IPS DF 19.7 (cell line): ENCODE data around the gene ADM.

ENCODE experiments used
- DNase-seq: peaks from one replicate; pipeline ENCODE4 v3.0.0-alpha.2; 2013; ENCODE audit warnings: low read depth, low spot score

ADM gene

DNA sequence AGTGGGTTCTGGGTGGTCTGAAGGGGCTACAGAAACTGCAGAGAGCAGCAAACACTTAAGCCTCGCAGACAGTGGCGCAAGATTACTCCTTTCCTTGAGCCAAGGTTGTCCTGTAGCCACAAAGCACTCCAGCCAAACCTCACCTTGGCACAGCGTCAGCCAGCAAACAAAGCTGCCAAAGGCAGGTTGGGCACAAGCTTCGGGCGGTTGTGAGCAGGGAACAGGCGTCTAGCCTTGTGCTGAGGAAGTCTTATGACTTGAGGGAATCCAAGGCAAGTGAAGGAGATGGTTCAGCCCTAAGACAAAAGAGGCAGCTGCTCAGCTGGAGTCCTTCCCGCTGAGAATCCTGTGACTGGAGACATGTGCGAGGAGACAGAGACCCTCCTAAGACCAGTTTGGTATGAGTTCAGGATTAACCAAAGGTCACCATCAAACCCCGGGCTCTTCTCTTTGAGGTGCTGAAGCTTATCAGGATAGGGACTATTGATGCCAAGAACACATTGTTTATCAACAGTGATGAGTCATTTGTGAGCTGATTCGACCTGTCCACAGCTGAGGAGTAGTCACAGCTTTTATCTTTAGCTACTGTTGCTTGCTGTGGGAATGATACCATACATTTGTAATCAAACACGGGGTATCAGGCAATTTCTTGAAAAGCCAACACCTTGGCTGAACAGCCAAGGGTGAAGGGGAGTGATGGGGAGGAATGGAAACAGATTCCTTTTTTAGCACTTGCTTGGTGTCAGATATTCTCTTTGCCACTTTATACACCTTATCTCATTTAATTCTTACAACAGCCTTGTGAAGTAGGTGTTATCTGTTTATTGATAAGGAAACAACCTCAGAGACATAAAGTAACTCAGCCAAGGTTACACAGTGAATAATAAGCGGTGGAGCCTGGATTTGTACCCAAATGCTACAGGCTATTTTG, 4.6 kb downstream of the ADM start:
- no peak for DNase-seq

DNA sequence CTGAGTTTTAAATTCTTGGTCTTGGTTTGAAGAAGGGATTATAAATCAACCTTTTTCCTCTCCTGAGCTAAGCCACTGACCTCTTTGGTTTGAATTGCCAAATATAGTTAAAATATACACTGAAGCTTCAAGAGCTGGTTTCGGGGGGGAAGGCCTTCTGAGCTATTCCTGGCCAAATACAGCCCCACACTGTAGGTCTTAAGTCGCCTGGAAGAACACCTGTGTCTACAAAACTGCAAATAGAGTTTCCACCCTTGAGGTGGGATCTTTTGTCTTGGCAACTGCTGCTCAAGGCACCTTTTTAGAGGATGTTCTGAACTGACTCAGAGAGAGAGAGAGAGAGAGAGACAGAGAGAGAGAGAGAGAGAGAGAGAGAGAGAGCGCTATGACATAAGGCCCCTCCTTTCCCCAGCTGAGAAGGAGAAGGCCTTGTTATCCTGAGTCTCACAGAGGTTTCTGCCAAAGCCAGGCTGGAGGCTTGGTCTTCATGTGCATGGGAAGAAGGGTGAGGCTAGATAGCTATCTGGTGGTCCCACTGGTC, 5.5 kb downstream of the ADM start:
- DNase-seq, result no peak

DNA sequence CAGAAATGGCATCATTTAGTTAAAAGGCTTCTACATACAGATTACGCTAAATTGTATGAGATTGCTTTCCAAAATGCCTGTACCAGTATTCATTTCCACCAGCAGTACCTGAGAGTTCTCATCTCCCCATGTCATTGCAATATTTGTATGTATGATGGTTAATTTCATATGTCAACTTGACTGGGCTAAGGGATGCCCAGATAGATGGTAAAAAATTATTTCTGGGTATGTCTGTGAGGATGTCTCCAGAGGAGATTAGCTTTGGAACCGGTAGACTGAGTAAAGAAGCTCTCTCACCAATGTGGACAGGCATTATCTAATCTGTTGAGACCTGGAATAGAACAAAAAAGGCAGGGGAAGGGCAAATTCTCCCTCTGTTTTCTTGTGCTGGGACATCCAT, 6.9 kb downstream of the ADM start:
- DNase-seq, result no peak

GRCh38 chr11:10314199-10315072, 9.6 kb downstream of the ADM start:
- no peak for DNase-seq

DNA sequence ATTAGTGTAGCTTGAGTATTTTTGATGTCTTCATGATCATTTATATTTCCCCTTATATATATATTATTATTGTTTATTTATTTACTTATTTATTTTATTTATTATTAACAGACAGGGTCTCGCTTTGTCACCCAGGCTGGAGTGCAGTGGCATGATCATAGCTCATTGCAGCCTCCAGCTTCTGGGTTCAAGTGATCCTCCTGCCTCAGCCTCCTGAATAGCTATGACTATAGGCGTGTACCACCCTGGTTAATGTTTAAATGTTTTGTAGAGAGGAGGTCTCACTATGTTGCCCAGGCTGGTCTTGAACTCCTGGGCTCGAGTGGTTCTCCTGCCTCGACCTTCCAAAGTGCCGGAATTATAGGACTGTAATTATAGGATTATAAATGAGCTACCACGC, 10.2 kb downstream of the ADM start:
- no peak for DNase-seq

- no peak for DNase-seq
Measured at GRCh38 chr11:10317151-10317755, 12.4 kb downstream of the ADM start.

DNA sequence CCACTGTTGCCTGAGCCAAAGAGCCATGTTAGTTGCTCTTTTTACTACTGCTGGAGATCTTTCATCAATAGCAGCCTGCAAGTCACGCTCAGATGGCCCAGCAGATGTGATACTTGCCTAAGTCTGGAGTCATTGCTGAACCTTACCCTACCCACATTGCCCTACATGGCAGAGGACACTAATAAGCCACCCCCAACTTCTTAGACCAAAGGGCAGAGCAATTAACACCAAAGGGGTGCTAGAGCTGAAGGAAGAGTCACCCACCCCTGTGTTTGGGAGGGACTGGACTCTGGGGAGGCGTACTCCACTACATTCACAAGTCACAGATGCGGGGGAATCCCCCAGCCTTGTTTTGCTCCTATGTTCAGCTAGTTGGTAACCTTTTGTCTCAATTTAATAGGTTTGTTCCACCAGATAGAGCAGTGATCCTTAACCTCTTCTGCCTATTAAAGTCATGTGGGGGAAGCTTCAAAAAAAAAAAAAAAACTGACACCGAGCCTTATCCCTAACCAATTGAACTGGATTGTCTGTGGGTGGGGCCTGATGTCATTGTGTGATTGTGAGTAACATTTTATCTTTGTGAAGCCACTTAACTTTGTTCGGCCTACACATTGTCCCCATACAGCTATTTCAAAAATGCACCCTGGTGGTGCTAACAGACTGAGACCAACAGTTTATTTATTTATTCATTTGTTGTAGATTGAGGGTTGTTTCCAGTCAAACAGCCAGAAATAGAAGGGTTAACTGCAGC, 13.1 kb downstream of the ADM start:
- no peak for DNase-seq

GRCh38 chr11:10318527-10318802, 13.6 kb downstream of the ADM start:
- DNase-seq, result no peak

DNA sequence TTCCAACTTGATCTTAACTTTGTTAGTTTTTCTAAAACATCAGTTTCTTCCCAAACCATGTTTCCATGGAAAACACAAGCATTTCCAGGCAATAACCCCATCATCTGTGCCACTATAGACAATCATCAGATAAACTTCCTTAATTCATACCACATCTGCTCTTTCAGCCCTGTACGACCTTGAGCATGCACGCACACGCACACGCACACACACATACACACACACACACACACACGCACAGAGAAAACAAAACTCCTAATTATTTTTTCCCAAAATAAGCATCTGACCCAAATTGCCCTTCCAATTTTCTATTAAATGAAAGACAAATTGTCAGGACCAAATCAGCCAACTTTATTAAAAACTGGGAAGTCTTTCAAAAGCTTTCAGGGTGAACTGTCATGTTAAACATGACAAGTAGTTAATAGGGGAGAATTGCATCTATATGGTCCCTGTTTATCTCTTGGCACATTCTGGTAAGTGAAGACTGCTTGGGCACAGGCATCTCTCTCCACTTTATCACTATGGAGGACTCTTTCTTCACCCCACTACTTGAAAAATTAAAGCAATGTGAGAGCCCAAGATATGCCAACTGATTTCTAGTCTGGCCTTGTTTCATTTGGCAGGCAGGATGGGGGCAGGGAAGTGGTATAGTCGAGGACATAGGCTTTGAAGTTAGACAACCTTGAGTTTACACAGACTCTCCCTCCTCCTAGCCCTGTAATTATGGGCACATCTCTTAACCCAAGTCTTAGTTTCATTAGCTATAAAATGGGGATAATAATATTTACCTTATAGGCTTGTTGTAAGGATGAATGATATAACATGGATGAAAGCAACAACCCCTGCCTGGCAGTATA, 15.1 kb downstream of the ADM start:
- no peak for DNase-seq

DNA sequence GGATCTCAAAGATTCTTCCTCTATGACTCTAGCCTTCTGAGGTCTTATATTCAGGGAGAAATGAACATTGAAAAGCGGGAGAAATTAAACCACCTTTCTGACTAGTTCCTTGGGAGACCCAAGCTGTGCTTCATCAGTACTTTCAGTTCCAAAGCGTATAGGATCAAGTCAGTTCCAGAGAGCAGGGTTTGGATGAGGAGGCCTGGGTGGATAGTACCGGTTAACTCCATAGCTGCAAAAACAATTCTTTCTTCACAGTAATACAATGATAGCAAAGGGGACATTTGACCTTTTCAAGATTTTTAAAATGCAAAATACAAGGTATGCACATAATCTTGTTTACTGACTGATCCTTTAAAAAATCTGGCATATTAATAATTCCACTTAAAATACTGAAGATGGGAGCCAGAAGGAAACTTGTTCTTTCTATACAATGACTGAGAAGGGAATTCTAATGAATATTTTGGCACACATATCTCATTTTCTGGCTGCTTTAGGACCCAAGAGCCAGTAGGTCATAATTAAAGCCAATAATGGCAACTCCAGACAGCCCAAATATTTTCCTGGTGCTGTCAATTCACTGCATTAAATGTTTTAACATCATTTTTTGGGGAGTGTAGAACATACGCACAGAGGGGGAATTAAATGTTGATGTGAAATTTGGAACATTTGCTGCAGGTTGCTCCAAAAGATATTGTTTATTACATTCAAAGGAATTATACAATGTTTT, 16.0 kb downstream of the ADM start:
- no peak for DNase-seq

- no peak for DNase-seq
Measured at GRCh38 chr11:10322401-10322800, 17.5 kb downstream of the ADM start.

GRCh38 chr11:10322830-10323792, 18.2 kb downstream of the ADM start:
- no peak for DNase-seq

DNA sequence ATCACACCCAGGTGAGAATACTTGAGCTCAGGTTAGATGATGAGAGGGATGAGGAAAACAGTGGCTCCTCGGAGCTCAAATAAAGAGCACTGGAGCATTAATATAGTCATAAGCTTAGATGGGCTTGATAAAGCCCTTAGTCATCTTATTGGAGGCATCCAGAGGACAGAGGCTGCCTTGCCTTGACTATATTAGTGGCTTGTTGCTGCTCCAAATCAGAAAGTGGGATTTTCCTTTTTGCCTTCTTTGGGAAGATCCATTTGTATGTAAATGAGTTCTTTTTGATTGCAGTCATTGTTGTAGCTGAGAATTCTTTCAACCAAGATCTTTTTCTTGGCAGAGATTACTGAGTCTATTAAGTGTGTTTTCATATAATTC, 18.9 kb downstream of the ADM start:
- no peak for DNase-seq

DNA sequence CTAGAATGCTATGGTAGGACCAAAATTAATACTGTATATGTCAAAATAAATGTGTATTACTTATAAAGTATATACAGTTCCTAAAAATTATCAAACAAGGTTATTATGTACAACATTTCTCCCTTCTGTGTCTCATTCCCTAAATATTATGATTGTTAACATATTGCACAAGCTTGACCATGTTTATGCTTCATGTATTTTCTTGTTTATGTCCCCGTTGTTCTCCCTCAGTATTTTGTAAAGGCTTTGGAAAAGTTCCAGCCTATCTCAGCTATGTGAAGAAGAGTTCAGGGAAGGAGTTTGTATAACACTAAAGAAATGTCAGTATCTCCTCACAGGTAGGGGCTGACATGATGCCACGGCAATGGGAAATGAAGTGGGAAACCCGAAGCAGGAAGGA, 19.6 kb downstream of the ADM start:
- DNase-seq, result no peak

- no peak for DNase-seq
Measured at GRCh38 chr11:10325277-10326011, 20.6 kb downstream of the ADM start.

- no peak for DNase-seq
Measured at GRCh38 chr11:10326012-10326964, 21.4 kb downstream of the ADM start.

- no peak for DNase-seq
Measured at GRCh38 chr11:10327254-10327653, 22.4 kb downstream of the ADM start.
